HL-60 (cell line): ENCODE data around the gene MTCH2.
A peak's percentile ranks its signal among the peaks of the same experiment; 100 is the strongest.

ENCODE experiments used
- DNase-seq, 2 experiments: peaks; one replicate each; pipeline ENCODE4 v3.0.0-alpha.2; 2010 to 2020; ENCODE audit warnings: low read depth in 1 of 2, low spot score in 1 of 2
- H3K27ac ChIP-seq: fragments of 250-450 bp; sonication (Bioruptor Pico); replicated peaks from 2 replicates; pipeline ENCODE4 v1.5.1; 2020; ENCODE audit warnings: mild to moderate bottlenecking, moderate library complexity
- H3K27me3 ChIP-seq: fragments of 250-450 bp; sonication (Bioruptor Pico); 2 replicates; pipeline ENCODE4 v1.5.1; 2021; ENCODE audit warnings: mild to moderate bottlenecking, moderate library complexity; ENCODE audit not compliant: insufficient read depth, poor library complexity, severe bottlenecking
- H3K4me3 ChIP-seq: replicated peaks from 2 replicates; pipeline ENCODE4 v1.5.1; 2011; ENCODE audit warnings: mild to moderate bottlenecking, control low read depth, low read length; ENCODE audit not compliant: insufficient read depth
- CTCF ChIP-seq: IDR thresholded peaks from one replicate; pipeline ENCODE4 v1.5.1; 2011; ENCODE audit warnings: low read length, control low read depth, inconsistent platforms; ENCODE audit not compliant: insufficient read depth
- GABPA ChIP-seq: IDR thresholded peaks from 2 replicates; pipeline ENCODE4 v1.6.1; 2012; ENCODE audit warnings: low read depth
- POLR2AphosphoS5 ChIP-seq: IDR thresholded peaks from 2 replicates; pipeline ENCODE4 v1.6.1; 2012; ENCODE audit warnings: low read depth
- REST ChIP-seq: IDR thresholded peaks from 2 replicates; pipeline ENCODE4 v1.6.1; 2012; ENCODE audit warnings: low read depth; ENCODE audit not compliant: insufficient replicate concordance
- SPI1 ChIP-seq: IDR thresholded peaks from 2 replicates; pipeline ENCODE4 v1.6.1; 2012; ENCODE audit warnings: low read depth, mild to moderate bottlenecking, borderline replicate concordance

MTCH2 gene

GRCh38 chr11:47571357-47571729, 71.0 kb downstream of the MTCH2 start:
- H3K27ac ChIP-seq = no peak overlapping the region
- no peak for TF ChIP-seq POLR2AphosphoS5
- TF ChIP-seq CTCF = no peak
- TF ChIP-seq SPI1 = no peak
- no peak for TF ChIP-seq REST
- TF ChIP-seq GABPA = no peak
- H3K4me3 ChIP-seq = no peak overlapping the region
- no peaks in the 10 kb centered on the region for H3K27me3 ChIP-seq
- DNase-seq = no peak

- H3K27me3 ChIP-seq = no peaks in the 10 kb centered on the region
- H3K4me3 ChIP-seq = no peak overlapping the region
- no peak for TF ChIP-seq REST
- no peak for TF ChIP-seq GABPA
- no peak for TF ChIP-seq SPI1
- no peak for TF ChIP-seq CTCF
- no peak for TF ChIP-seq POLR2AphosphoS5
- no peak for DNase-seq
- 0 out of 2 replicates have a peak overlapping the region, but pooled peaks have one; percentile 19 for H3K27ac ChIP-seq
These were observed 71.6 kb downstream of the MTCH2 start for GRCh38 chr11:47570651-47571356.

- TF ChIP-seq SPI1 (no peak), POLR2AphosphoS5 (no peak), REST (no peak), CTCF (no peak), GABPA (no peak)
- no peak overlapping the region for H3K27ac ChIP-seq
- DNase-seq = no peak
- no peak overlapping the region for H3K4me3 ChIP-seq
- no peaks in the 10 kb centered on the region for H3K27me3 ChIP-seq
These were observed 72.7 kb downstream of the MTCH2 start for GRCh38 chr11:47569646-47570045.
